Upper lobe of right lung (tissue), 1 donor: ENCODE results near the gene NEURL4. TPM values are rescaled to one million over a fixed set of nuclear protein-coding genes. Genes with fewer than 3 reads are reported as not detected.

Experiments used
- ATAC-seq: fragments of 200-7000 bp; cut with Tn5 transposase; one replicate; pipeline ENCODE4 v1.9.1; 2020; ENCODE audit warnings: mild to moderate bottlenecking, moderate library complexity
- DNase-seq: peaks from one replicate; pipeline ENCODE4 v3.0.0-alpha.2; 2020
- H3K27ac ChIP-seq: fragments of 200-600 bp; one replicate; pipeline ENCODE4 v1.8.0; 2022
- H3K27me3 ChIP-seq: fragments of 200-600 bp; one replicate; pipeline ENCODE4 v1.8.0; 2022; ENCODE audit warnings: mild to moderate bottlenecking
- H3K36me3 ChIP-seq: fragments of 200-600 bp; one replicate; pipeline ENCODE4 v1.8.0; 2022
- H3K4me1 ChIP-seq: fragments of 200-600 bp; one replicate; pipeline ENCODE4 v1.8.0; 2022
- H3K4me3 ChIP-seq: fragments of 200-600 bp; one replicate; pipeline ENCODE4 v1.8.0; 2022; ENCODE audit warnings: mild to moderate bottlenecking
- H3K9me3 ChIP-seq: fragments of 200-600 bp; one replicate; pipeline ENCODE4 v1.8.0; 2022
- CTCF ChIP-seq: fragments of 200-600 bp; IDR thresholded peaks from one replicate; pipeline ENCODE4 v1.8.0; 2022; ENCODE audit warnings: antibody characterized with exemption
- intact Hi-C: fragments of 100-400 bp; cut with DNase I; formaldehyde crosslinking; loops from one replicate; pipeline ENCODE4 v1.11.0; 2022
- total RNA-seq: library from RNA; stranded (reverse); fragmentation: NEBNext Ultra II Directional; extraction: Animal tissue kit (Norgen Biotek cat#: 25700); gene quantifications from one replicate; pipeline ENCODE4 v1.2.1, GENCODE V29; 2021
- donor health status: DM: no; HTN: yes; CAD: no; lungs with severe emphysema.

The NEURL4 gene
- total RNA-seq, 1 donor from 2014 or later, result 37.6 TPM

- peaks cover 37% of the 10 kb centered on the region for H3K27me3 ChIP-seq
- ATAC-seq (peak; percentile 3), DNase-seq (peak; percentile 80)
- H3K27ac ChIP-seq, result no peak overlapping the region
- no peak for TF ChIP-seq CTCF
- H3K36me3 ChIP-seq, result no peaks in the 10 kb centered on the region
- no peaks in the 10 kb centered on the region for H3K9me3 ChIP-seq
- H3K4me1 ChIP-seq, result peaks cover 20% of the 10 kb centered on the region
- intact Hi-C loops, result no loop called here
- peak overlapping the region; percentile 29 for H3K4me3 ChIP-seq
Measured at GRCh38 chr17:7293816-7294613, 35.1 kb downstream of the NEURL4 start.

GRCh38 chr17:7293159-7293558 is 36.0 kb downstream of the NEURL4 start:
- no peak for TF ChIP-seq CTCF
- ATAC-seq, result no peak
- Histone ChIP-seq H3K36me3 (no peaks in the 10 kb centered on the region), H3K4me3 (no peak overlapping the region), H3K9me3 (no peaks in the 10 kb centered on the region), H3K27me3 (peaks cover 37% of the 10 kb centered on the region), H3K4me1 (peaks cover 20% of the 10 kb centered on the region), H3K27ac (no peak overlapping the region)
- intact Hi-C loops, result no loop called here
- no peak for DNase-seq

- Histone ChIP-seq H3K4me1 (peaks cover 20% of the 10 kb centered on the region), H3K9me3 (no peaks in the 10 kb centered on the region), H3K36me3 (no peaks in the 10 kb centered on the region), H3K4me3 (no peak overlapping the region), H3K27ac (no peak overlapping the region), H3K27me3 (peaks cover 41% of the 10 kb centered on the region)
- intact Hi-C loops, result no loop called here
- DNase-seq, result no peak
- TF ChIP-seq CTCF, result no peak
- no peak for ATAC-seq
Measured at GRCh38 chr17:7292729-7293128, 36.4 kb downstream of the NEURL4 start.

GRCh38 chr17:7292194-7292593 is 36.9 kb downstream of the NEURL4 start:
- intact Hi-C loops, result no loop called here

GRCh38 chr17:7290685-7291084 is 38.5 kb downstream of the NEURL4 start:
- ATAC-seq, result no peak
- Histone ChIP-seq H3K27me3 (peaks cover 45% of the 10 kb centered on the region), H3K27ac (no peak overlapping the region), H3K9me3 (no peaks in the 10 kb centered on the region), H3K4me3 (no peak overlapping the region), H3K36me3 (no peaks in the 10 kb centered on the region), H3K4me1 (peaks cover 8% of the 10 kb centered on the region)
- no peak for TF ChIP-seq CTCF
- intact Hi-C loops, result no loop called here
- no peak for DNase-seq

More at GRCh38 chr17:7292194-7292593, 36.9 kb downstream of the NEURL4 start:
- H3K27me3 ChIP-seq, result peaks cover 47% of the 10 kb centered on the region
- DNase-seq (no peak), ATAC-seq (no peak)
- H3K9me3 ChIP-seq, result no peaks in the 10 kb centered on the region
- peaks cover 20% of the 10 kb centered on the region for H3K4me1 ChIP-seq
- no peaks in the 10 kb centered on the region for H3K36me3 ChIP-seq
- TF ChIP-seq CTCF, result no peak
- no peak overlapping the region for H3K4me3 ChIP-seq
- H3K27ac ChIP-seq, result no peak overlapping the region
